OCI-LY7 (cell line): ENCODE results near the gene GJB2.

Experiments used
- EZH2phosphoT487 ChIP-seq: fragments of 200-600 bp; sonication (generic); IDR thresholded peaks from 2 replicates; pipeline ENCODE4 v1.6.1; 2018; ENCODE audit warnings: low read depth, borderline replicate concordance, mild to moderate bottlenecking, mixed run types, antibody characterized with exemption, low read length, moderate library complexity, mixed read lengths
- TF ChIP-seq, protein P1 (sequence below): fragments of 200-600 bp; sonication (generic); conservative IDR thresholded peaks from 2 replicates; pipeline ENCODE4 v1.5.1; 2014; ENCODE audit warnings: mild to moderate bottlenecking, antibody characterized with exemption, low read length, moderate library complexity, mixed read lengths

DNA sequence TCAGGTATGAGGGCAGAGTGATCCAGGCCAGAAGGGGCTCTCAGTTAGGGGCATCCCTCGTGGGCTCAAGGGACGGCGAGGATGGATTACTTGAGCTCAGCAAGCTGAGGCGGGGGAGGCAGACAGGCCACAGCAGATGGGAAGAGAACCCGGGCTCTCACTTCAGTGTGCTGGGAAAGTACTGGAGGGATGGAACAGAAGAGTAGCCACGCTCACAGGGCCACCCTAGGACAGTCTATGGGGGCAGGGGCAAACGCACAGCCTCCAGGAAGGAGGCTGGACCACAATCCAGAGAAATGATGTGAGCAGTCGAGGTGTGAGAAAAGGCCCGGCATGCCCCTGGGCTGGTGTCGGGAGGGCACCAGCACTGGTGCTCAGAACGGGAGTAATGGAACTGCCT is 41.1 kb downstream of the GJB2 start:
- TF ChIP-seq, protein P1, sequence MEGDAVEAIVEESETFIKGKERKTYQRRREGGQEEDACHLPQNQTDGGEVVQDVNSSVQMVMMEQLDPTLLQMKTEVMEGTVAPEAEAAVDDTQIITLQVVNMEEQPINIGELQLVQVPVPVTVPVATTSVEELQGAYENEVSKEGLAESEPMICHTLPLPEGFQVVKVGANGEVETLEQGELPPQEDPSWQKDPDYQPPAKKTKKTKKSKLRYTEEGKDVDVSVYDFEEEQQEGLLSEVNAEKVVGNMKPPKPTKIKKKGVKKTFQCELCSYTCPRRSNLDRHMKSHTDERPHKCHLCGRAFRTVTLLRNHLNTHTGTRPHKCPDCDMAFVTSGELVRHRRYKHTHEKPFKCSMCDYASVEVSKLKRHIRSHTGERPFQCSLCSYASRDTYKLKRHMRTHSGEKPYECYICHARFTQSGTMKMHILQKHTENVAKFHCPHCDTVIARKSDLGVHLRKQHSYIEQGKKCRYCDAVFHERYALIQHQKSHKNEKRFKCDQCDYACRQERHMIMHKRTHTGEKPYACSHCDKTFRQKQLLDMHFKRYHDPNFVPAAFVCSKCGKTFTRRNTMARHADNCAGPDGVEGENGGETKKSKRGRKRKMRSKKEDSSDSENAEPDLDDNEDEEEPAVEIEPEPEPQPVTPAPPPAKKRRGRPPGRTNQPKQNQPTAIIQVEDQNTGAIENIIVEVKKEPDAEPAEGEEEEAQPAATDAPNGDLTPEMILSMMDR: no peak
- no peak for TF ChIP-seq EZH2phosphoT487
